Panc1 (cell line): ENCODE results near the gene KRT7.

Experiments used
- CTCF ChIP-seq: fragments of 450-650 bp; IDR thresholded peaks from 2 replicates; pipeline ENCODE4 v1.5.1; 2017; ENCODE audit warnings: mild to moderate bottlenecking
- POLR2AphosphoS5 ChIP-seq: IDR thresholded peaks from 2 replicates; pipeline ENCODE4 v1.6.1; 2012; ENCODE audit warnings: mild to moderate bottlenecking, low read depth, low read length, moderate library complexity
- REST ChIP-seq, 2 experiments: IDR thresholded peaks; 2 replicates each; pipeline ENCODE4 v1.6.1; 2011 to 2012; ENCODE audit warnings: low read depth in 2 of 2, control low read depth in 1 of 2, low read length in 1 of 2, mild to moderate bottlenecking in 1 of 2, moderate library complexity in 1 of 2; ENCODE audit not compliant: insufficient read depth in 1 of 2
- TCF7L2 ChIP-seq: IDR thresholded peaks from 2 replicates; pipeline ENCODE4 v1.6.1; 2011; ENCODE audit warnings: mild to moderate bottlenecking, low read depth, low read length, inconsistent platforms

- TF ChIP-seq POLR2AphosphoS5 (no peak), CTCF (no peak), REST (IDR thresholded peaks at IDR 0.05; ENCODE audit: insufficient read depth in 1 of 2, low read depth in 2 of 2, low read length in 1 of 2) (no peak), TCF7L2 (no peak)
Measured at GRCh38 chr12:52193532-52193931, 39.5 kb upstream of the KRT7 start.
